ENCODE data around the gene C20orf144. TPM values are rescaled to one million over a fixed set of nuclear protein-coding genes. Genes with fewer than 3 reads are reported as not detected.

Gene C20orf144
- total and polyA plus RNA-seq, 11 donors, result 0.13 to 0.50 (median 0.15) TPM; not detected in 8

GRCh38 chr20:33650111-33650752 lies 11.9 kb upstream of the C20orf144 start:
- H3K4me3 ChIP-seq, result no peak overlapping the region
- peaks cover 2 to 48% (median 19%) of the 10 kb centered on the region in 12 donors for H3K4me1 ChIP-seq
- no peaks in the 10 kb centered on the region for H3K9me3 ChIP-seq
- DNase-seq (no peak), ATAC-seq (no peak)
- H3K36me3 ChIP-seq, result peaks cover 0 to 19% (median 9%) of the 10 kb centered on the region in 9 donors
- WGBS, 4 donors, result 90 to 94% (median 91%) methylated on average over 11 of the region's 11 CpGs
- H3K27ac ChIP-seq, result no peak overlapping the region
- intact Hi-C loops (cut with DNase I), result loop anchor here in 6 of 10 donors (5.0 kb wide), 2 partner anchors 188 to 193 kb away; no protein-coding TSS in a partner anchor
- TF ChIP-seq POLR2A (IDR thresholded peaks at IDR 0.05), result no peak
- TF ChIP-seq, protein P1, sequence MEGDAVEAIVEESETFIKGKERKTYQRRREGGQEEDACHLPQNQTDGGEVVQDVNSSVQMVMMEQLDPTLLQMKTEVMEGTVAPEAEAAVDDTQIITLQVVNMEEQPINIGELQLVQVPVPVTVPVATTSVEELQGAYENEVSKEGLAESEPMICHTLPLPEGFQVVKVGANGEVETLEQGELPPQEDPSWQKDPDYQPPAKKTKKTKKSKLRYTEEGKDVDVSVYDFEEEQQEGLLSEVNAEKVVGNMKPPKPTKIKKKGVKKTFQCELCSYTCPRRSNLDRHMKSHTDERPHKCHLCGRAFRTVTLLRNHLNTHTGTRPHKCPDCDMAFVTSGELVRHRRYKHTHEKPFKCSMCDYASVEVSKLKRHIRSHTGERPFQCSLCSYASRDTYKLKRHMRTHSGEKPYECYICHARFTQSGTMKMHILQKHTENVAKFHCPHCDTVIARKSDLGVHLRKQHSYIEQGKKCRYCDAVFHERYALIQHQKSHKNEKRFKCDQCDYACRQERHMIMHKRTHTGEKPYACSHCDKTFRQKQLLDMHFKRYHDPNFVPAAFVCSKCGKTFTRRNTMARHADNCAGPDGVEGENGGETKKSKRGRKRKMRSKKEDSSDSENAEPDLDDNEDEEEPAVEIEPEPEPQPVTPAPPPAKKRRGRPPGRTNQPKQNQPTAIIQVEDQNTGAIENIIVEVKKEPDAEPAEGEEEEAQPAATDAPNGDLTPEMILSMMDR (IDR thresholded peaks at IDR 0.05), result no peak
- H3K27me3 ChIP-seq, result no peaks in the 10 kb centered on the region

DNA sequence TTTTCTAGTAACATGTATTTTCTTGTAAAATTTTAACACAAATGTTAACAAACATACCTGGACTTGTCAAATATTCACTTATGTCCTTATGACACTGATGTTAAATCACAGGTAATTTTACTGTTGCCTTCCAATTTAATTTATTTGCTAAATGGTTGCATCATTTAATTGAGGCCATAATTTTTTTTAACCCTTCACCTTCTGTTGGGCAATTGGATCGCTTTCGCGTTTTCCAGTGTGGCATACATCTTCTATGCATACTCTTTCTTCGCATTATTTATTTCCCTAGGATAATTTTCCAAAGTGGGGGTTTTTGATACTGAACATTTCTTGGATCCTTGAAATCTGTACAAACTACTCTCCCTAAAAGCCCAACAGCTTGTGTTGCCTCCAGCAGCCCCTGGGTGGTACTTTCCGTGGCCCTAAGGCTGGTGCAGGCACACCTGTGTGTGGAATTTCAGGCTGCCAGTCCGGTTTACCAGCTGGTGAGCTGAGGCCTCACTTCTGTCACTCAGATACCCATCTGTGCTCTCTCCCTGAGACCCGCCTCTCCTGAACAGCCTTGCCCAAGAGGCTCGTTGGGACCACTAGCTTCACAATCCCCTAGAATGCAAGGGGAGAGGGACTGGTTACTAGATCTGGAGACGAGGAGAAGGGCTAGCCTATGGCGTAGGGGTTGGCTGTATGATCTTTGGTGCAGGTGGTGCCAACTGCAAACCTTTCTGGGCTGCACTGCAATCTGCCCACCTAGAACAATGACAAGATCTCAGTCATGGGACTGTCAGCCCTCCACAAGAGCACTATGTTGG lies 11.2 kb upstream of the C20orf144 start:
- H3K27me3 ChIP-seq, result no peaks in the 10 kb centered on the region
- no peak for ATAC-seq
- TF ChIP-seq, protein P1 (IDR thresholded peaks at IDR 0.05), result no peak
- no peak for TF ChIP-seq POLR2A (IDR thresholded peaks at IDR 0.05)
- DNase-seq, result no peak
- peaks cover 0 to 12% (median 1%) of the 10 kb centered on the region in 9 donors for H3K36me3 ChIP-seq
- peaks cover 2 to 48% (median 19%) of the 10 kb centered on the region in 12 donors for H3K4me1 ChIP-seq
- no peak overlapping the region for H3K4me3 ChIP-seq
- no peaks in the 10 kb centered on the region for H3K9me3 ChIP-seq
- WGBS, 4 donors, result 81 to 87% (median 84%) methylated on average over 10 of the region's 10 CpGs
- intact Hi-C loops (cut with DNase I), result loop anchor here in 6 of 10 donors (5.0 kb wide), 2 partner anchors 189 to 194 kb away; no protein-coding TSS in a partner anchor
- no peak overlapping the region for H3K27ac ChIP-seq

DNA sequence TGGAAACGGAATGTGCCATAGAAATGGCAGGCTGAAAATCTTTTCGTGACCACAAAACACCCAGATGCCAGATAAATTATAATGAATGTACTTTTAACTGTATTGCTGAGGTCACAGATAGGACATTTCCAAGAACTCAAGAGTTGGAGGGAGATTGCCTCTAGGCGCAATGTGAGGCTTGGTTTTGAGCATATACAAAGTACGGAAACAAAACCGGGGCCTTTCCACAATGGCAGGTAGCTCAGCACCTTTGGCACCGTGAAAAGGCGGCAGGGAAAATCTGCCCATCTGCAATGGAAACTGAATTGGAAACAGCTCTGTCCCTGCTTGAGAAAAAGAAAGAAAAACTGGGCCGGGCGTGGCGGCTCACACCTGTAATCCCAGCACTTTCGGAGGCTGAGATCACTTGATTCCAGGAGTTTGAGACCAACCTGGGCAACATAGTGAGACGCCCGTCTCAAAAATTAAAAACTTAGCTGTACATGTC lies 10.5 kb upstream of the C20orf144 start:
- DNase-seq (no peak), ATAC-seq (no peak)
- WGBS, 4 donors, result 77 to 81% (median 80%) methylated on average over 13 of the region's 13 CpGs
- Histone ChIP-seq H3K4me3 (no peak overlapping the region), H3K27me3 (no peaks in the 10 kb centered on the region), H3K9me3 (no peaks in the 10 kb centered on the region), H3K4me1 (peaks cover 2 to 43% (median 19%) of the 10 kb centered on the region in 12 donors), H3K27ac (no peak overlapping the region), H3K36me3 (peaks cover 0 to 5% (median 0%) of the 10 kb centered on the region in 9 donors)
- TF ChIP-seq POLR2A (IDR thresholded peaks at IDR 0.05), result no peak
- TF ChIP-seq, protein P1 (IDR thresholded peaks at IDR 0.05), result no peak
- intact Hi-C loops (cut with DNase I), result loop anchor here in 9 of 10 donors (2.0 to 5.0 kb wide), 3 partner anchors 189 to 195 kb away; no protein-coding TSS in a partner anchor
